GM12878 (cell line): ENCODE data around the gene MED6. TPM values are rescaled to one million over a fixed set of nuclear protein-coding genes. Genes with fewer than 3 reads are reported as not detected.

Experiments used
- ATAC-seq: fragments of 200-7000 bp; cut with Tn5 transposase; 3 replicates; pipeline ENCODE4 v1.9.1; 2020; ENCODE audit warnings: mild to moderate bottlenecking, moderate library complexity
- BruUV-seq: library from RNA; stranded (reverse); fragments of 400-500 nt; replicated peaks from 2 replicates; lab custom pipeline; 2021; lab: Mats Ljungman, UMichigan
- CTCF ChIA-PET: fragments of 300-600 bp; sonication (Branson Sonifier 250); formaldehyde crosslinking; extraction: SDS; loops from one replicate; lab custom pipeline; 2021; ENCODE audit warnings: inconsistent platforms; lab: Yijun Ruan, JAX
- POLR2A ChIA-PET: fragments of 350-600 bp; formaldehyde crosslinking; extraction: SDS; loops from one replicate; lab custom pipeline; 2021; ENCODE audit warnings: inconsistent platforms; lab: Charles Lee
- RAD21 ChIA-PET: fragments of 300-600 bp; sonication (Branson Sonifier 250); formaldehyde crosslinking; loops from one replicate; lab custom pipeline; 2023; ENCODE audit warnings: antibody characterized with exemption; ENCODE audit not compliant: unreplicated experiment; lab: Charles Lee
- SMC1A ChIA-PET: fragments of 300-600 bp; sonication (Branson Sonifier 250); formaldehyde crosslinking; loops from one replicate; lab custom pipeline; 2023; ENCODE audit not compliant: unreplicated experiment, uncharacterized antibody; lab: Charles Lee
- DNase-seq: peaks from one replicate; pipeline ENCODE4 v3.0.0-alpha.2; 2011; ENCODE audit warnings: low read depth, low spot score
- FAIRE-seq: peaks from 3 replicates; lab custom pipeline; 2011; peaks lifted over from hg19 to GRCh38; lab: Jason Lieb, UNC
- H2AFZ ChIP-seq: 2 replicates; pipeline ENCODE4 v1.6.0; 2011; ENCODE audit warnings: low read depth, low read length, control low read depth; ENCODE audit not compliant: control insufficient read depth
- H3K27ac ChIP-seq: 2 replicates; pipeline ENCODE4 v1.5.1; 2011; ENCODE audit warnings: control low read depth; ENCODE audit not compliant: control insufficient read depth, insufficient read depth
- H3K27me3 ChIP-seq, 2 experiments: replicated peaks in 1 of 2; 2 replicates each; pipeline versions ENCODE4 v1.6.0 to v1.6.1; 2011; ENCODE audit warnings: low read length in 1 of 2; ENCODE audit not compliant: control insufficient read depth in 2 of 2, insufficient read depth in 2 of 2
- H3K36me3 ChIP-seq, 2 experiments: 2 replicates each; pipeline ENCODE4 v1.5.1; 2011; ENCODE audit warnings: low read length in 1 of 2; ENCODE audit not compliant: control insufficient read depth in 2 of 2, insufficient read depth in 2 of 2
- H3K4me1 ChIP-seq: 2 replicates; pipeline ENCODE4 v1.6.1; 2011; ENCODE audit warnings: mild to moderate bottlenecking, low read length, moderate library complexity, mixed read lengths; ENCODE audit not compliant: control insufficient read depth, insufficient read depth
- H3K4me2 ChIP-seq: 2 replicates; pipeline ENCODE4 v1.6.0; 2011; ENCODE audit warnings: control low read depth; ENCODE audit not compliant: control insufficient read depth, insufficient read depth
- H3K4me3 ChIP-seq: fragments of 200-600 bp; sonication (generic); 2 replicates; pipeline ENCODE4 v1.5.1; 2016
- H3K79me2 ChIP-seq: 2 replicates; pipeline ENCODE4 v1.6.0; 2011; ENCODE audit warnings: low read length; ENCODE audit not compliant: control insufficient read depth, insufficient read depth
- H3K9ac ChIP-seq: 2 replicates; pipeline ENCODE4 v1.8.0; 2011; ENCODE audit warnings: low read length, control low read depth, mixed read lengths; ENCODE audit not compliant: control insufficient read depth, insufficient read depth
- H3K9me3 ChIP-seq: replicated peaks from 3 replicates; pipeline ENCODE4 v1.5.1; 2011; ENCODE audit warnings: mild to moderate bottlenecking, low read length; ENCODE audit not compliant: control insufficient read depth, insufficient read depth
- H4K20me1 ChIP-seq: 2 replicates; pipeline ENCODE4 v1.6.0; 2011; ENCODE audit not compliant: control insufficient read depth, insufficient read depth
- ATF3 ChIP-seq: IDR thresholded peaks from 2 replicates; pipeline ENCODE4 v1.6.1; 2011; ENCODE audit warnings: low read depth, mild to moderate bottlenecking, low read length, moderate library complexity, borderline replicate concordance; ENCODE audit errors: extremely low read depth
- CBFB ChIP-seq: IDR thresholded peaks from 2 replicates; pipeline ENCODE4 v1.6.1; 2016; ENCODE audit warnings: antibody characterized with exemption, low read depth
- CREM ChIP-seq: IDR thresholded peaks from 2 replicates; pipeline ENCODE4 v1.6.1; 2014; ENCODE audit warnings: antibody characterized with exemption, low read depth
- DPF2 ChIP-seq: fragments of 450-650 bp; IDR thresholded peaks from 2 replicates; pipeline ENCODE4 v1.6.1; 2017; ENCODE audit warnings: mild to moderate bottlenecking
- EZH2 ChIP-seq: IDR thresholded peaks from 2 replicates; pipeline ENCODE4 v1.6.1; 2012; ENCODE audit warnings: low read depth, mild to moderate bottlenecking, control low read depth, inconsistent platforms, low read length, borderline replicate concordance; ENCODE audit not compliant: control insufficient read depth
- MAX ChIP-seq: IDR thresholded peaks from 2 replicates; pipeline ENCODE4 v1.6.1; 2012; ENCODE audit warnings: low read depth, low read length, improper control_type of control experiment
- NRF1 ChIP-seq: conservative IDR thresholded peaks from 2 replicates; pipeline ENCODE4 v1.6.1; 2011; ENCODE audit warnings: mild to moderate bottlenecking, low read depth, low read length, improper control_type of control experiment
- RBBP5 ChIP-seq: fragments of 200-600 bp; sonication (generic); conservative IDR thresholded peaks from 2 replicates; pipeline ENCODE4 v1.6.1; 2016
- REST ChIP-seq: IDR thresholded peaks from 2 replicates; pipeline ENCODE4 v1.6.1; 2012; ENCODE audit warnings: mild to moderate bottlenecking, low read depth, low read length
- SMAD1 ChIP-seq: fragments of 450-650 bp; IDR thresholded peaks from 2 replicates; pipeline ENCODE4 v1.6.1; 2018; ENCODE audit warnings: mild to moderate bottlenecking, low read depth; ENCODE audit not compliant: partially characterized antibody
- TAF1 ChIP-seq: IDR thresholded peaks from 2 replicates; pipeline ENCODE4 v1.6.1; 2011; ENCODE audit warnings: mild to moderate bottlenecking, low read depth, low read length, borderline replicate concordance
- TCF7 ChIP-seq: IDR thresholded peaks from 2 replicates; pipeline ENCODE4 v1.6.1; 2014; ENCODE audit warnings: antibody characterized with exemption, borderline replicate concordance
- YBX1 ChIP-seq: fragments of 450-650 bp; IDR thresholded peaks from 2 replicates; pipeline ENCODE4 v1.6.1; 2016; ENCODE audit warnings: antibody characterized with exemption
- ZBTB4 ChIP-seq: fragments of 450-650 bp; formaldehyde crosslinking; IDR thresholded peaks from 2 replicates; pipeline ENCODE4 v1.4.0; 2022; ENCODE audit warnings: mild to moderate bottlenecking, moderate library complexity
- ZNF384 ChIP-seq: IDR thresholded peaks from 2 replicates; pipeline ENCODE4 v1.6.1; 2012; ENCODE audit warnings: low read depth, mild to moderate bottlenecking, low read length, improper control_type of control experiment, borderline replicate concordance
- in situ Hi-C: fragments of 300-500 bp; cut with MboI; formaldehyde crosslinking; loops from 9 replicates; pipeline ENCODE4 v1.14.3; 2018; ENCODE audit warnings: mixed read lengths
- intact Hi-C: fragments of 100-400 bp; cut with micrococcal nuclease; formaldehyde crosslinking; loops from one replicate; pipeline ENCODE4 v1.14.2; 2022; ENCODE audit not compliant: unreplicated experiment
- polyA plus RNA-seq, 11 experiments: library from polyadenylated mRNA; depleted of rRNA in 4 of 11; unstranded in 6 of 11; stranded (reverse) in 5 of 11; fragments of >200 nt; fragmentation: Nextera tagmentation in 4 of 11; fragmentation: Illumina TruSeq in 1 of 11; extraction: Ambion mirVana in 4 of 11; extraction: Trizol in 1 of 11; gene quantifications; 1 replicate in 1 of 11; 2 replicates in 10 of 11; pipeline versions ENCODE4 v1.2.1 to v1.2.3, GENCODE V29; 2011 to 2016; ENCODE audit warnings: inconsistent platforms in 2 of 11, missing spikeins in 2 of 11, low read depth in 1 of 11
- total RNA-seq, 4 experiments: library from RNA; depleted of rRNA in 3 of 4; stranded (reverse); fragments of >200 nt in 3 of 4; fragmentation: Illumina TruSeq in 1 of 4; extraction: Trizol in 1 of 4; gene quantifications; 2 replicates each; pipeline versions ENCODE4 v1.2.1 to v1.2.3, GENCODE V29; 2013 to 2021

MED6 gene
- total and polyA plus RNA-seq, 10 of the 15 experiments (the other 5 are each of a cell fraction or from before 2014, with no cell fraction given): 29.2 to 74.9 (median 46.2) TPM

DNA sequence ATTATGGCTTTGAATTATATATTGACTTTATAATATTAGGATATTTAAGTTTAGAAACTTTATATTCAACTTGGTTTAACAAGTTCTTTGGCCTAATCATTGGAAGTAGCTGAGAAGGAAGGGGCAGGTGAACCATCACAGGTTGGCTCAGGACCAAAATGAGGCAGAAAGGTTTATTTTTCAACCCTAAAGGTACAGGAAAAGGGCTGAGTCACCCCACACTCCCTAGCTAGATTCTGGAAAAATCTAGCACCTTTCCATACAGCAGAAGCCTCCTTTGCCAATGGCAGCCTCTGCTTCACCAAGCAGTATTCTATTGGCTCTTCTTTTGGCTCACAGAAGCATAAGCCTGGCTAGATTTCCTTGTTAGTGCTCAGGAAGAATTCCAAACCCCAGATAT, 19.3 kb upstream of the MED6 start:
- no TSS peak for BruUV-seq
- no peaks in the 10 kb centered on the region for H3K9me3 ChIP-seq
- ChIA-PET CTCF (interaction anchor here (0.6 to 7.7 kb wide), 6 partner anchors 87 to 488 kb away, joined by 3 to 138 read pairs (median 4); no protein-coding TSS in a partner anchor), POLR2A (interaction anchor here (0.7 kb wide), 1 partner anchor 148 kb away, joined by 3 read pairs; no protein-coding TSS in a partner anchor), SMC1A (interaction anchor here (1.9 to 8.2 kb wide), 4 partner anchors 9 to 198 kb away, joined by 5 to 135 read pairs (median 12); no protein-coding TSS in a partner anchor), RAD21 (interaction anchor here (0.7 to 1.7 kb wide), 2 partner anchors 94 to 96 kb away, joined by 3 to 7 read pairs; no protein-coding TSS in a partner anchor)
- no peaks in the 10 kb centered on the region for H3K79me2 ChIP-seq
- no peak overlapping the region for H3K27ac ChIP-seq
- H3K4me2 ChIP-seq: no peak overlapping the region
- H3K9ac ChIP-seq: no peak overlapping the region
- in situ Hi-C loops (loop anchor here (5.0 kb wide), 2 partner anchors 93 to 198 kb away; no protein-coding TSS in a partner anchor), intact Hi-C loops (loop anchor here (10.0 kb wide), 1 partner anchor 355 kb away; no protein-coding TSS in a partner anchor)
- no peaks in the 10 kb centered on the region for H3K4me1 ChIP-seq
- H2AFZ ChIP-seq: no peak overlapping the region
- DNase-seq (no peak), ATAC-seq (no peak), FAIRE-seq (no peak)
- no peak overlapping the region for H3K4me3 ChIP-seq
- no peaks in the 10 kb centered on the region for H4K20me1 ChIP-seq
- peaks cover 0 to 2% of the 10 kb centered on the region in 2 experiments; a peak in 1 of 4 replicates for H3K36me3 ChIP-seq
- H3K27me3 ChIP-seq: no peaks in the 10 kb centered on the region
- no peak for TF ChIP-seq CREM
- no peak for TF ChIP-seq CBFB
- TF ChIP-seq TCF7: no peak
- no peak for TF ChIP-seq EZH2
- no peak for TF ChIP-seq ATF3
- TF ChIP-seq ZBTB4 (CRISPR knock-in tag): no peak
- no peak for TF ChIP-seq TAF1
- no peak for TF ChIP-seq RBBP5
- no peak for TF ChIP-seq DPF2
- TF ChIP-seq ZNF384: no peak
- no peak for TF ChIP-seq MAX
- no peak for TF ChIP-seq SMAD1
- TF ChIP-seq YBX1: no peak
- no peak for TF ChIP-seq REST
- TF ChIP-seq NRF1: no peak
